K562 (cell line): Measurements from ENCODE around the gene UBE2G2. TPM values are rescaled to one million over a fixed set of nuclear protein-coding genes. Genes with fewer than 3 reads are reported as not detected.
A peak's percentile ranks its signal among the peaks of the same experiment; 100 is the strongest.

Source experiments
- BDP1 ChIP-seq: IDR thresholded peaks from 3 replicates; pipeline ENCODE4 v1.6.1; 2011; ENCODE audit not compliant: insufficient read length, insufficient read depth
- BRCA1 ChIP-seq, 2 experiments: fragments of 450-650 bp in 1 of 2; sonication (generic) in 1 of 2; formaldehyde crosslinking in 1 of 2; IDR thresholded peaks; 2 replicates each; pipeline versions ENCODE4 v1.5.0 to v1.6.1; 2017 to 2020; ENCODE audit warnings: mild to moderate bottlenecking in 1 of 2, missing genetic modification reagents in 1 of 2
- CCNT2 ChIP-seq: IDR thresholded peaks from 2 replicates; pipeline ENCODE4 v1.6.1; 2011; ENCODE audit warnings: borderline replicate concordance, low read depth, mild to moderate bottlenecking, moderate library complexity, mixed read lengths, low read length; ENCODE audit not compliant: insufficient read length; ENCODE audit errors: extremely low read depth
- GTF2E2 ChIP-seq: fragments of 200-800 bp; sonication (Bioruptor generic); IDR thresholded peaks from 2 replicates; pipeline ENCODE4 v1.6.1; 2016; ENCODE audit warnings: missing genetic modification characterization, missing compliant biosample characterization
- HES1 ChIP-seq: fragments of 450-650 bp; IDR thresholded peaks from 2 replicates; pipeline ENCODE4 v1.6.1; 2016; ENCODE audit warnings: low read depth, mild to moderate bottlenecking, moderate library complexity
- HMG20A ChIP-seq: fragments of 450-650 bp; formaldehyde crosslinking; conservative IDR thresholded peaks from 2 replicates; pipeline ENCODE4 v1.4.0; 2020; ENCODE audit warnings: mild to moderate bottlenecking, mixed read lengths
- NFYB ChIP-seq: IDR thresholded peaks from 2 replicates; pipeline ENCODE4 v1.6.1; 2011; ENCODE audit warnings: mild to moderate bottlenecking, moderate library complexity; ENCODE audit not compliant: insufficient read length; ENCODE audit errors: extremely low read depth
- POLR2AphosphoS5 ChIP-seq: IDR thresholded peaks from 2 replicates; pipeline ENCODE4 v1.6.1; 2011; ENCODE audit warnings: mild to moderate bottlenecking, low read depth, low read length, moderate library complexity; ENCODE audit not compliant: control insufficient read depth, insufficient read depth
- PPARD ChIP-seq: fragments of 250-450 bp; sonication (Bioruptor Pico); IDR thresholded peaks from 2 replicates; pipeline ENCODE4 v1.8.0; 2022; ENCODE audit warnings: inconsistent platforms, mild to moderate bottlenecking, moderate library complexity
- SLC30A9 ChIP-seq: fragments of 250-450 bp; sonication (Bioruptor Pico); IDR thresholded peaks from 2 replicates; pipeline ENCODE4 v1.8.0; 2022; ENCODE audit warnings: mild to moderate bottlenecking, moderate library complexity
- TBL1XR1 ChIP-seq, 2 experiments: IDR thresholded peaks; 2 replicates each; pipeline ENCODE4 v1.6.1; 2012; ENCODE audit warnings: improper control_type of control experiment in 2 of 2, low read length in 2 of 2, mild to moderate bottlenecking in 1 of 2
- U2AF1 ChIP-seq: fragments of 200-400 bp; formaldehyde crosslinking; optimal IDR thresholded peaks from 2 replicates; pipeline ENCODE3; 2017; ENCODE audit warnings: mild to moderate bottlenecking, low read depth, low read length, moderate library complexity
- ZBTB11 ChIP-seq, 3 experiments: fragments of 200-800 bp in 1 of 3; fragments of 250-450 bp in 1 of 3; fragments of 450-650 bp in 1 of 3; sonication (Bioruptor Pico) in 1 of 3; sonication (Bioruptor generic) in 1 of 3; formaldehyde crosslinking in 1 of 3; IDR thresholded peaks; 2 replicates each; pipeline versions ENCODE4 v1.6.1 to v1.8.0; 2016 to 2022; ENCODE audit warnings: mild to moderate bottlenecking in 2 of 3, missing genetic modification characterization in 2 of 3, missing compliant biosample characterization in 1 of 3, moderate library complexity in 1 of 3
- ZBTB7A ChIP-seq: IDR thresholded peaks from 2 replicates; pipeline ENCODE4 v1.6.1; 2011; ENCODE audit warnings: low read depth, mild to moderate bottlenecking, low read length, moderate library complexity, borderline replicate concordance; ENCODE audit not compliant: control insufficient read depth
- ZKSCAN3 ChIP-seq: fragments of 250-450 bp; sonication (Bioruptor Pico); IDR thresholded peaks from 2 replicates; pipeline ENCODE4 v1.4.0; 2020
- ZNF143 ChIP-seq: sonication (generic); formaldehyde crosslinking; IDR thresholded peaks from 2 replicates; pipeline ENCODE4 v1.9.0; 2022; ENCODE audit warnings: mild to moderate bottlenecking, missing genetic modification reagents
- ZNF589 ChIP-seq: fragments of 200-800 bp; sonication (Bioruptor generic); IDR thresholded peaks from 2 replicates; pipeline ENCODE4 v1.6.1; 2016; ENCODE audit warnings: low read depth, missing genetic modification characterization, missing compliant biosample characterization
- ZNF668 ChIP-seq: fragments of 250-450 bp; sonication (Bioruptor Pico); IDR thresholded peaks from 2 replicates; pipeline ENCODE4 v1.8.0; 2022; ENCODE audit warnings: mild to moderate bottlenecking, inconsistent platforms
- polyA plus RNA-seq, 8 experiments: library from polyadenylated mRNA; depleted of rRNA in 4 of 8; stranded (reverse) in 5 of 8; unstranded in 3 of 8; fragments of >200 nt; fragmentation: Nextera tagmentation in 2 of 8; fragmentation: Illumina TruSeq in 1 of 8; extraction: Ambion mirVana in 2 of 8; extraction: Trizol in 1 of 8; gene quantifications; 2 replicates each; pipeline versions ENCODE4 v1.2.1 to v1.2.3, GENCODE V29; 2011 to 2014; ENCODE audit warnings: inconsistent platforms in 1 of 8, missing spikeins in 1 of 8
- total RNA-seq, 7 experiments: library from RNA; depleted of rRNA in 6 of 7; stranded (reverse); fragments of >200 nt in 6 of 7; fragmentation: Illumina TruSeq in 2 of 7; extraction: Trizol in 2 of 7; gene quantifications; 2 replicates each; pipeline versions ENCODE4 v1.2.1 to v1.2.3, GENCODE V29; 2011 to 2021; ENCODE audit warnings: low replicate concordance in 1 of 7
- TF ChIP-seq, protein P1 (sequence below): conservative IDR thresholded peaks from 2 replicates; pipeline ENCODE4 v1.6.1; 2011; ENCODE audit warnings: low read depth, mild to moderate bottlenecking, low read length; ENCODE audit not compliant: control insufficient read depth

UBE2G2 gene
- total and polyA plus RNA-seq, 9 of the 15 experiments (the other 6 are each of a cell fraction or from before 2014, with no cell fraction given), result 47.5 to 225 (median 140) TPM

DNA sequence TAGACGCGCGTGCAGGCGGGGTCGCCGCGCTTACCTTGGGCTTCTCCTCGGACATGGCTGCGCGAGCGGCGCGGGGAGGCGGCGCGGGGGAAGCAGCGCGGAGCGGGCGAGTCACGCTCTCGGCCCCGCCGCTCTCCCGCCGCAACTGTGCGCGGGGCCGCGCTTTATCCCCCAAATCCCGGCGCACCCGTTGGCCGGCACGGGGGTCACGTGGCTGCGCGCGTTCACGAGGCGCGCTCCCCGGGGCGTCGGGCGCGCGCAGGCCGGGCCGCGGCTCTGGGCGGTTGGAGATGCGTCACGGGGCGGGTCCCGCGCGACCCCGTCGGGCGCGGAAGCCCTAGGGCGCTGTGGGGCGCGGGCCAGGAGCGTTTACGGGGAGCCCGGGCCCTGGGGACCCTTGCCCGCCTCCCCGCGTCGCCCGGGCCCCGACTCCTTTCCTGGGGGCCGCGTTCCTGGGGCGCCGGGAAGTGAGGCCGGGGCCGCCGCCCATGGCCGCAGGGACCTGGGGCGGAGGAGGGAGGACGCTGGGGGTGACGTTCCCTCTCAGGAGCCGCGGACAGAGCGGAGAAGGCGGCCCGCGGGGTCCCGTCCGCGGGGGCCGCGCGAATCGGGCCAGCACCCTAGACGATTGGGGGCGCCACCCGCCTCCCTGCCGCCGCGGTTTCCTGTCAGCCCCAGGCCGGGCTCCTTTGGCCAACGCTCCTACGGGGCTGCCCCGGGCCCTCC lies 16.5 kb upstream of the UBE2G2 start, which contains the start of gene SUMO3 (continued):
- TF ChIP-seq GTF2E2 (tag), result peak; percentile 79; the same call in 1 of the 2 replicates
- peak; percentile 12 for TF ChIP-seq CCNT2
- TF ChIP-seq U2AF1, result peak; percentile 78
- peak; percentile 95 for TF ChIP-seq ZNF668 (CRISPR knock-in tag)
- no peak for TF ChIP-seq HES1
- no peak for TF ChIP-seq TBL1XR1 (IDR thresholded peaks at IDR 0.05; ENCODE audit: low read length in 2 of 2)
- no peak for TF ChIP-seq HMG20A (CRISPR knock-in tag)
- peak; percentile 66 for TF ChIP-seq POLR2AphosphoS5
- TF ChIP-seq ZBTB11 (CRISPR knock-in tag; IDR thresholded peaks at IDR 0.05), result peak in 2 of 3 experiments; percentile 49 to 94; a peak in 3 of 6 replicates
- peak; percentile 64; the same call in 1 of the 2 replicates for TF ChIP-seq PPARD (CRISPR knock-in tag)
- peak; percentile 26; the same call in 1 of the 2 replicates for TF ChIP-seq ZNF143 (CRISPR knock-in tag)
- TF ChIP-seq ZBTB7A, result peak; percentile 96; the same call in 1 of the 2 replicates
- peak; percentile 89; the same call in 1 of the 2 replicates for TF ChIP-seq SLC30A9 (CRISPR knock-in tag)
- TF ChIP-seq BDP1, result no peak
- TF ChIP-seq ZKSCAN3, result no peak
- TF ChIP-seq, protein P1, sequence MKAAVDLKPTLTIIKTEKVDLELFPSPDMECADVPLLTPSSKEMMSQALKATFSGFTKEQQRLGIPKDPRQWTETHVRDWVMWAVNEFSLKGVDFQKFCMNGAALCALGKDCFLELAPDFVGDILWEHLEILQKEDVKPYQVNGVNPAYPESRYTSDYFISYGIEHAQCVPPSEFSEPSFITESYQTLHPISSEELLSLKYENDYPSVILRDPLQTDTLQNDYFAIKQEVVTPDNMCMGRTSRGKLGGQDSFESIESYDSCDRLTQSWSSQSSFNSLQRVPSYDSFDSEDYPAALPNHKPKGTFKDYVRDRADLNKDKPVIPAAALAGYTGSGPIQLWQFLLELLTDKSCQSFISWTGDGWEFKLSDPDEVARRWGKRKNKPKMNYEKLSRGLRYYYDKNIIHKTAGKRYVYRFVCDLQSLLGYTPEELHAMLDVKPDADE, result peak; percentile 71
- peak; percentile 100 for TF ChIP-seq ZNF589 (CRISPR knock-in tag)
- no peak for TF ChIP-seq BRCA1 (IDR thresholded peaks at IDR 0.05)
- TF ChIP-seq BRCA1 (CRISPR knock-in tag; IDR thresholded peaks at IDR 0.05), result no peak
- TF ChIP-seq NFYB, result peak; percentile 55
